Breast epithelium (tissue), 3 donors: Measurements from ENCODE around the gene DGKQ.

Experiments used
- CTCF ChIP-seq, 3 donors: fragments of 450-650 bp; IDR thresholded peaks; one replicate each; pipeline ENCODE4 v1.5.1; 2016 to 2017; ENCODE audit warnings: antibody characterized with exemption in 3 of 3, mild to moderate bottlenecking in 3 of 3, moderate library complexity in 3 of 3
- POLR2A ChIP-seq: fragments of 450-650 bp; IDR thresholded peaks from one replicate; pipeline ENCODE4 v1.6.1; 2016; ENCODE audit warnings: antibody characterized with exemption, mild to moderate bottlenecking, moderate library complexity

DNA sequence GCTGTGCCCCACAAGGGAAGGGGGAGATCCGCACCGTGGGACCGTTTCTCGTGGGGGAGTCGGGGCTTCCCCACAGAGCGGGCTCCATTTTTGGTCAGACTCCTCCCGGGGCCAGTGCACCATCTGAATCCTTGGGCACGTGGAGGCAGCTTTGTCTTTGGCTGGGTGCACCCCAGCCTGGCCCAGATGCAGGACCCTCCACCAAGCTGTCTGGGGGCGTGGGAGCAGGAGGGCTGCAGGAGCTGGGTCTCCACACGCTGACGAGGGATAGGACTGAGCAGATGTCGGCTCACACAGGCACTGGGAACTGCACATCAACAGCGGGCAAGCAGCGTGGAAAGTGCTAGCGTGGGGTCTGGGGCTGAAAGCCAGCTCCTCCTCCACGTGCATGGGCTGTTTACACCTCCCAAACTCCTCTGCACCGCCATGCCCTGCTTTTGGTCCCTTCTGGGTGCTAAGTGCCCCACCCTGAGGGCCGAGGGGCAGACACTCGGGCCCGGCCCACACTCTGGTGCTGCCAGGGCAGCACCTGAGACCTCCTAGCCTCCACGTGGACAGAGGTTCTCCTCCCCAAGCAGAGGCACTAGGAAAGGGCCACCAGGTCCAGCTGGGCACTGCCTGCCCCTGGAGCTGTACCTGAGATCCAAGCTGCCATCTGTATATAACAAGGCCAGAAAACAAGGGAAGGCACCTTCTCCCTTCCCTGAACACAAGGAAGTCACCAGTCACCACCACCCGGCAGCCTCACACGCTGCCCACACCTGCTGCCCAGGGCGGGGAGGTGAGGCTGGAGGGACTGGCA lies 13.8 kb downstream of the DGKQ start:
- TF ChIP-seq CTCF (IDR thresholded peaks at IDR 0.05) (no peak), POLR2A (no peak)
